Naive B cell (primary cell): ENCODE results near the gene TTLL5. TPM values are rescaled to one million over a fixed set of nuclear protein-coding genes. Genes with fewer than 3 reads are reported as not detected.

Experiments
- ATAC-seq, 2 donors: fragments of 150-1000 bp; cut with Tn5 transposase; 2 replicates each; pipeline ENCODE4 v1.10.0; 2021; ENCODE audit warnings: low read depth in 2 of 2, mild to moderate bottlenecking in 2 of 2, moderate library complexity in 2 of 2
- DNase-seq: peaks from one replicate; pipeline ENCODE4 v3.0.0; 2022
- H3K27ac Mint-ChIP-seq, 6 donors: one replicate each; pipeline ENCODE4 v1.8.0; 2020 to 2022; ENCODE audit warnings: mild to moderate bottlenecking in 6 of 6, mixed read lengths in 6 of 6, moderate library complexity in 5 of 6, inconsistent platforms in 2 of 6
- H3K27me3 Mint-ChIP-seq, 3 donors: one replicate each; pipeline ENCODE4 v1.8.0; 2021 to 2022; ENCODE audit warnings: mixed read lengths in 3 of 3, mild to moderate bottlenecking in 1 of 3
- H3K36me3 Mint-ChIP-seq, 2 donors: one replicate each; pipeline ENCODE4 v1.8.0; 2020 to 2022; ENCODE audit warnings: mixed read lengths in 2 of 2, inconsistent platforms in 1 of 2, mild to moderate bottlenecking in 1 of 2
- H3K4me1 Mint-ChIP-seq, 3 donors: one replicate each; pipeline ENCODE4 v1.8.0; 2020 to 2022; ENCODE audit warnings: mixed read lengths in 3 of 3, inconsistent platforms in 1 of 3, mild to moderate bottlenecking in 1 of 3, moderate library complexity in 1 of 3
- H3K4me3 Mint-ChIP-seq, 8 donors: one replicate each; pipeline ENCODE4 v1.8.0; 2020 to 2022; ENCODE audit warnings: mild to moderate bottlenecking in 8 of 8, mixed read lengths in 8 of 8, moderate library complexity in 8 of 8, inconsistent platforms in 2 of 8
- H3K9me3 Mint-ChIP-seq, 7 donors: one replicate each; pipeline ENCODE4 v1.8.0; 2020 to 2022; ENCODE audit warnings: mixed read lengths in 7 of 7, mild to moderate bottlenecking in 5 of 7, inconsistent platforms in 2 of 7, moderate library complexity in 1 of 7
- polyA plus RNA-seq, 6 donors: library from polyadenylated mRNA; unstranded; fragments of 300-500 nt; fragmentation: Illumina TruSeq; gene quantifications; one replicate each; pipeline ENCODE4 v1.2.3, GENCODE V29; 2021; ENCODE audit warnings: low read depth in 6 of 6

Gene TTLL5
- polyA plus RNA-seq, 6 donors from 2014 or later = 3.8 to 15.9 (median 9.1) TPM

- no peak for ATAC-seq
- H3K27me3 Mint-ChIP-seq = no peaks in the 10 kb centered on the region
These were observed 306.8 kb downstream of the TTLL5 start for GRCh38 chr14:75967866-75968265.

GRCh38 chr14:75968456-75968855 lies 307.4 kb downstream of the TTLL5 start:
- no peaks in the 10 kb centered on the region for H3K27me3 Mint-ChIP-seq
- ATAC-seq (no peak), DNase-seq (no peak)
- H3K4me1 Mint-ChIP-seq = peaks cover 19 to 31% (median 27%) of the 10 kb centered on the region in 3 donors
- H3K9me3 Mint-ChIP-seq = no peaks in the 10 kb centered on the region
- H3K36me3 Mint-ChIP-seq = peaks cover 17% of the 10 kb centered on the region in 2 donors
- no peak overlapping the region for H3K4me3 Mint-ChIP-seq
- H3K27ac Mint-ChIP-seq = peak overlapping the region in 1 of 6 donors; percentile 18

More at GRCh38 chr14:75967866-75968265, 306.8 kb downstream of the TTLL5 start:
- Mint-ChIP-seq H3K36me3 (peaks cover 17 to 18% of the 10 kb centered on the region in 2 donors), H3K4me3 (no peak overlapping the region), H3K27ac (no peak overlapping the region), H3K9me3 (no peaks in the 10 kb centered on the region), H3K4me1 (peaks cover 19 to 33% (median 32%) of the 10 kb centered on the region in 3 donors)
- DNase-seq = no peak

- Mint-ChIP-seq H3K36me3 (peaks cover 17% of the 10 kb centered on the region in 2 donors), H3K27ac (peak overlapping the region in 1 of 6 donors; percentile 86), H3K4me3 (no peak overlapping the region), H3K27me3 (no peaks in the 10 kb centered on the region), H3K9me3 (no peaks in the 10 kb centered on the region), H3K4me1 (peaks cover 19 to 29% (median 23%) of the 10 kb centered on the region in 3 donors)
- DNase-seq (no peak), ATAC-seq (no peak)
These were observed 308.1 kb downstream of the TTLL5 start for GRCh38 chr14:75969126-75969525.

GRCh38 chr14:75969891-75970290 lies 308.8 kb downstream of the TTLL5 start:
- Mint-ChIP-seq H3K4me3 (no peak overlapping the region), H3K27ac (peak overlapping the region in 1 of 6 donors; percentile 66), H3K36me3 (peaks cover 17% of the 10 kb centered on the region in 2 donors), H3K4me1 (peaks cover 19 to 30% (median 29%) of the 10 kb centered on the region in 3 donors), H3K27me3 (no peaks in the 10 kb centered on the region), H3K9me3 (no peaks in the 10 kb centered on the region)
- ATAC-seq (no peak), DNase-seq (no peak)

GRCh38 chr14:75970989-75971388 lies 309.9 kb downstream of the TTLL5 start:
- DNase-seq = no peak
- Mint-ChIP-seq H3K27me3 (no peaks in the 10 kb centered on the region), H3K36me3 (peaks cover 12 to 17% of the 10 kb centered on the region in 2 donors), H3K9me3 (no peaks in the 10 kb centered on the region), H3K27ac (no peak overlapping the region), H3K4me1 (peaks cover 9 to 23% (median 20%) of the 10 kb centered on the region in 3 donors), H3K4me3 (no peak overlapping the region)
- no peak for ATAC-seq

- ATAC-seq = no peak
- no peak overlapping the region for H3K4me3 Mint-ChIP-seq
- no peaks in the 10 kb centered on the region for H3K9me3 Mint-ChIP-seq
- H3K36me3 Mint-ChIP-seq = peaks cover 8 to 14% of the 10 kb centered on the region in 2 donors
- H3K27ac Mint-ChIP-seq = no peak overlapping the region
- peaks cover 10 to 21% (median 20%) of the 10 kb centered on the region in 3 donors for H3K4me1 Mint-ChIP-seq
- no peaks in the 10 kb centered on the region for H3K27me3 Mint-ChIP-seq
- DNase-seq = no peak
These were observed 310.5 kb downstream of the TTLL5 start for GRCh38 chr14:75971509-75971908.

GRCh38 chr14:75972801-75973421 lies 311.9 kb downstream of the TTLL5 start:
- H3K27ac Mint-ChIP-seq = peak overlapping the region in 1 of 6 donors; percentile 45
- no peaks in the 10 kb centered on the region for H3K27me3 Mint-ChIP-seq
- H3K4me3 Mint-ChIP-seq = no peak overlapping the region
- peaks cover 12 to 34% (median 29%) of the 10 kb centered on the region in 3 donors for H3K4me1 Mint-ChIP-seq
- DNase-seq (no peak), ATAC-seq (no peak)
- H3K36me3 Mint-ChIP-seq = peaks cover 5 to 8% of the 10 kb centered on the region in 2 donors
- no peaks in the 10 kb centered on the region for H3K9me3 Mint-ChIP-seq

- DNase-seq (no peak), ATAC-seq (no peak)
- Mint-ChIP-seq H3K9me3 (no peaks in the 10 kb centered on the region), H3K4me3 (peak overlapping the region in 4 of 8 donors; percentile 1 to 85 (median 24)), H3K27ac (peak overlapping the region in 3 of 6 donors; percentile 61 to 75 (median 63)), H3K36me3 (no peaks in the 10 kb centered on the region), H3K4me1 (peaks cover 47 to 69% (median 69%) of the 10 kb centered on the region in 3 donors), H3K27me3 (no peaks in the 10 kb centered on the region)
These were observed 316.0 kb downstream of the TTLL5 start for GRCh38 chr14:75976826-75977581.

- Mint-ChIP-seq H3K4me3 (peak overlapping the region in 2 of 8 donors; percentile 68 to 85), H3K36me3 (no peaks in the 10 kb centered on the region), H3K9me3 (no peaks in the 10 kb centered on the region), H3K27me3 (no peaks in the 10 kb centered on the region), H3K4me1 (peaks cover 47 to 66% (median 64%) of the 10 kb centered on the region in 3 donors), H3K27ac (no peak overlapping the region)
- ATAC-seq (no peak), DNase-seq (no peak)
These were observed 316.5 kb downstream of the TTLL5 start for GRCh38 chr14:75977582-75977943.

GRCh38 chr14:75978249-75978731 lies 317.2 kb downstream of the TTLL5 start:
- Mint-ChIP-seq H3K4me1 (peaks cover 47 to 72% (median 60%) of the 10 kb centered on the region in 3 donors), H3K36me3 (no peaks in the 10 kb centered on the region), H3K27me3 (no peaks in the 10 kb centered on the region), H3K9me3 (no peaks in the 10 kb centered on the region), H3K27ac (peak overlapping the region in 4 of 6 donors; percentile 70 to 93 (median 92)), H3K4me3 (peak overlapping the region; percentile 42 to 90 (median 75))
- peak; percentile 29 for DNase-seq
- peak; percentile 20 to 29 for ATAC-seq

- DNase-seq (no peak), ATAC-seq (no peak)
- H3K27ac Mint-ChIP-seq = peak overlapping the region in 5 of 6 donors; percentile 69 to 97 (median 92)
- H3K4me1 Mint-ChIP-seq = peaks cover 47 to 71% (median 58%) of the 10 kb centered on the region in 3 donors
- H3K4me3 Mint-ChIP-seq = peak overlapping the region; percentile 60 to 86 (median 73)
- no peaks in the 10 kb centered on the region for H3K9me3 Mint-ChIP-seq
- H3K36me3 Mint-ChIP-seq = no peaks in the 10 kb centered on the region
- H3K27me3 Mint-ChIP-seq = no peaks in the 10 kb centered on the region
These were observed 318.1 kb downstream of the TTLL5 start for GRCh38 chr14:75979071-75979571.

GRCh38 chr14:75979648-75980565 lies 318.9 kb downstream of the TTLL5 start:
- peaks cover 47 to 66% (median 58%) of the 10 kb centered on the region in 3 donors for H3K4me1 Mint-ChIP-seq
- peak overlapping the region in 4 of 6 donors; percentile 46 to 89 (median 68) for H3K27ac Mint-ChIP-seq
- H3K27me3 Mint-ChIP-seq = no peaks in the 10 kb centered on the region
- no peak for DNase-seq
- H3K9me3 Mint-ChIP-seq = no peaks in the 10 kb centered on the region
- H3K4me3 Mint-ChIP-seq = peak overlapping the region; percentile 70 to 89 (median 82)
- H3K36me3 Mint-ChIP-seq = no peaks in the 10 kb centered on the region
- no peak for ATAC-seq

GRCh38 chr14:75980856-75981255 lies 319.8 kb downstream of the TTLL5 start:
- ATAC-seq (no peak), DNase-seq (no peak)
- no peaks in the 10 kb centered on the region for H3K36me3 Mint-ChIP-seq
- no peaks in the 10 kb centered on the region for H3K9me3 Mint-ChIP-seq
- H3K27ac Mint-ChIP-seq = peak overlapping the region in 4 of 6 donors; percentile 46 to 86 (median 82)
- peak overlapping the region; percentile 74 to 95 (median 88) for H3K4me3 Mint-ChIP-seq
- no peaks in the 10 kb centered on the region for H3K27me3 Mint-ChIP-seq
- peaks cover 51 to 72% (median 58%) of the 10 kb centered on the region in 3 donors for H3K4me1 Mint-ChIP-seq
